HG02870 (cell line): ENCODE data around the gene LARGE1.

Experiments used
- ATAC-seq: cut with Tn5 transposase; IDR thresholded peaks from one replicate; pipeline ENCODE4 v1.9.1; 2021; ENCODE audit warnings: mild to moderate bottlenecking, moderate library complexity; ENCODE audit not compliant: unreplicated experiment

The LARGE1 gene

DNA sequence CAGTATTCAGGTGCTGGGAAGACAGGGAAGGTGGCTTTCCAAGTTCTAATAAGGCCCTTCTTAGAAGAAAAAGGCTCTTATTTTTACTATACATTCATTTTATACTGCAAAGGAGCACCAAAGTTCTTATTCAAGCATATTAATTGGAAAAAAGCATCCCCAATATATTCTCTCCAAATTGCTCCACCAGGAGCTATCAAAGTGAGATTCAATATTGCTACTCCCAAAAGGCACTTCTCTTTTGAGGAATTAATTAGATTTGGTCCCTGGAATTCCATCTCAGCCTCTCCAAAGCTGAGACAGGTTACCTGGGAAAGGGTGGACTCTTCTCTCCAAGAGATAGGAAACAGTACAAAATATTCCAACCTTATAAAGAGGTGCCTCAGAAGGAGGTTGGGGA, 134.1 kb downstream of the LARGE1 start:
- ATAC-seq = no peak

DNA sequence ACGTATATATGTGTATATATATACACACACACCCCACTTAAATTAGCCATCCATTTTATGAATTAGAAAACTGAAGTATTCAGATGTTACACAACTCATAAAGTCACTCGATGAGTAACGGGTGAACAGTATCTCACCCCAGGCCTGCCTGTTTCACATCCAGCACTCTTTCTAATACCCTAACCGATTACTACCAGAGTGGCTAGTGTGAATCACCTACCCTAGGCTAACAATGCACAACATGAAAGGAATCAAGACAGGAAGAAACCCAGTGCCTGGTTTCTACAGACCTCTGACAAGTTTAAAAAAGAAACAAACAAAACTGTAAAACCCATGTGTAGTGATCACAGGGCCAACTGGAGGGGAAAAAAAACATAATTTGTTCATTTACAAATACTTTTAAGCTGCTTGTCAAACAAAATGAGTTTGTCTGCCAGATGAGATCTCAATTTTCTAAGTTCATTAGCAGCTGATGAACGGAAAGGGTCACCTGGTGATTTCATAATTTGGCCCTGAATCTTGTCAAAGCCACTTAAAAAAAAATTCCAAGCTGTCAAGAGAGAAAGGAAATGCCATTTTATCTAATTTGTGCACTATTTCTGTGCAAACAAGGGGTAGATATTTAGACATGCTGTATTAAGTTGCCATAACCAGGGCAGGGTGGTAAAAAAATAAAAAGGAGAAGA, 134.8 kb downstream of the LARGE1 start:
- ATAC-seq = peak; percentile 41

DNA sequence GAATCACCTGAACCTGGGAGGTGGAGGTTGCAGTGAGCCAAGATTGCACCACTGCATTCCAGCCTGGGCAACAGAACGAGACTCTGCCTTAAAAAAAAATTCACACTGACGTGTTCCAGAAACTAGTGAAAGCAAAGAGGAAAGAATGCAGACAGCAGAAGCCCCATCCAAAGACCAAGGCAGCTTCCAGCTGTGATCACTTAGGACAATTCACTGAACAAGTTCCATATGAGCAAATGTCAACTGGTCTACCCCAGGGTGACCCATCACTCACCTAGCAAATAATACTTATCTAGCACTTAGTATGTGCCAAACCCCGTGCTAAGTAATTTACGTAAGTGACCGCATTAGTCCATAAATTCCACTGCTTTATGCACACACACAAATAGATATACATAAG, 138.9 kb downstream of the LARGE1 start:
- no peak for ATAC-seq

DNA sequence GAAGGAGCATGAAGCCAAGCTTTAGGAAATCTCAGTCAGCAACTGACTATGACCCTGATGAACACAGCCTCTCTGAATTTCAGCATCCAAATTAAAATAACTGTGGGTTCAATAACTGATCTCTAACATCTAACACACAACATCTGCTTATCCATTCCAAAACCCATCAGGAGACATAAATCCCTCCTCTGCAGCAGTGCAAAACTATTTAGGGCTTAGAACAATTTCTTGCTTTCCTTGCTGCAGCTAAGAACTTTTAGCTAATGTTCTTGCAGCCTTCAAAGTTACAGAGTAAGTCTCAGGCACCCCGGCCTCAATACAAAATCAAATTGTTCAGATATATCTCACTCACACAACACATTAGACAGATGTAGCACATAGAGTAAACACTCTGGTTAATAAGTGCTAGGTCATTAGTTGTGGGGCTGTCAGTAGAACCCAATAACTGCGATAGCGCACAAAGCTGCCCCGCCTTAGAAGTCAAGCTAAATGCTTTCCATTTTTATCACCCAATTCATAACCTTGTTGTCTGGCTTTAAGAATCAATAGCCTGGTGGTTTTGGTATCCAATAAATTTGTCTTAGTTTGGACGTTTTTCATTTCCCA, 139.6 kb downstream of the LARGE1 start:
- ATAC-seq = no peak

DNA sequence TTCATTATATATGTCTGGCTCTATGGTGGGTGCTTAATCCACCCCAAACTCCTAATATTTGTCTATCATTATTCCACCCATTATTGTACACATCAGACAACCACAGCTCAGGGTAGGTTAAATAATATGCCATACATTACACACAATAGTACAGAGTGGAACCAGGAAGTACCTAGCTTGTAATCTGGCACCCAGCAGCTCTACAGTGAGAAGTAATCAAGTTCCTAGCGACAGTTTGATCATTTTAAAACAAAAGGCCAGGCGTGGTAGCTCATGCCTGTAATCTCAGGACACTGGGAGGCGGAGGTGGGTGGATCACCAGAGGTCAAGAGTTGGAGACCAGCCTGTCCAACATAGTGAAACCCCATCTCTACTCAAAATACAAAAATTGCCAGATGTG, 141.0 kb downstream of the LARGE1 start:
- ATAC-seq = no peak

DNA sequence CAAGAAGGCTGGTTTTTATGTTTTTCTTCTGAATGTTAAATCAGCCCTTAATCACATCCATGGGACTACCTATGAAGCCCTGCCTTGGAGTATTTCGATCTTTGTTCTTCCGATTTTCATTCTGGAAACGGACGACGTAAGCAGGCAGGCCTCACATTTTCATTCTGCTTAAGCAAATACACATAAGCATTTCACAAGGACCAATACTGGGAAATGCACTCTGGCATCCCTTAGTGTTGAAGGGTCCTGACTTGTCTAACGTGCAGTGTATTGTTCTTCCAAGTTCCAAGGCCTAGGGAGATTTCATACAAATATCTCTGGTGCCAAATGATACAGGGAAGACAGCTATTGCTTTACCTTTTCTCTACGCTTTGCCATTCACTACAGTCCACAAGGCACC, 143.8 kb downstream of the LARGE1 start:
- ATAC-seq = no peak

DNA sequence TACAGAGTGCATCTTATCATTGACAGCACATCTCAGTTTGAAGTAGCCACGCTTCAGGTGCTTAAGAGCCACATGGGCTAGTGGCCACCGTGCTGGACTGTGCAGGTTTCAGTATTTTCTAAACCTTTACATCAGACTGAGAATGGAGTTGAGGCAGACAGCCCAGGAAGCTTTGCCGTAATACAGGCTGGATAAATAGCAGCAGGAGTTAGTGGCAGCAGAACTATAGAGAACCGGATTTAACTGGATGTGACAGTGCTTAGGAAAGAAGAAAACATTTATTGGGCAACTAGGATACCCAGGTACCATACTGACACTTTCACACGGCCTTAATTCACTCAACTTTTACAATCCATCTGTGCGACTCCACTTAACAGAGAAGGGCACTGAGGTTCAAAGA, 145.5 kb downstream of the LARGE1 start:
- no peak for ATAC-seq

DNA sequence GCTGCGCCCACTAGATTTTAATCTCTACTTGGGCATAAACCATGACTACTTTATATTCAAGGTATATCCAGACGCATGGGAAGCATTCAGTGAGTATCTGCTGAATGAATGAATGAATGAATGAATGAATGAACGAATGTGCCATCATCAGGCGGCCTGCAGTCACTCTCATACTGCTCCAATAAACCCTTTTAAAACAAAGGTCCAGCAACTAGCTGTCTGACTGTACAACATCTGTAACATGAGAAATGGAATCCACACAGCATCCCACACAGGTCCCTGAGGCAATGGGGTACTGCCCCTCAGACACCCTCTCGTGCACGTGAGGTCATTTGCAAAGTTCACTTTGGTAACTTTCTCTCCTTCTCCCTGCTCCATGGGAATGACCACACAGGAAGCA, 147.5 kb downstream of the LARGE1 start:
- no peak for ATAC-seq

DNA sequence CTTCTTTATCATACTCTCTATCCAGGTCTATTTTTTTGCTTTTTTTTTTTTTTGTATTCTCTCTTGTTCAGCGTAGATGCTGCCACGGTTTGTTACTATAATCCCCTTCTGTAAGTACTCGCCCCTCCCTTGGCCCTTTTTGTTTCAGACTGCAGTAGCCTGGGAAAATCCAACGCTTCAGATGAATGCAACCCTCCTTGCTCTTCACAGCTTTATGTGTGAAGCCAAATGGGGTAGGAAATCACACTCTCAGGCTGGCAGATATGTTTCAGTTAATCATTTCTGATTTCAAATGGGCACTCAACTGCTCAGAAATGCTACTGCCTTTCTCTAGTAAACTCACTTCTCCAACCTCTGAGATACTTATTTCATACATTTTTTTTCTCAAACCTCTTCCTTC, 149.1 kb downstream of the LARGE1 start:
- ATAC-seq = no peak

DNA sequence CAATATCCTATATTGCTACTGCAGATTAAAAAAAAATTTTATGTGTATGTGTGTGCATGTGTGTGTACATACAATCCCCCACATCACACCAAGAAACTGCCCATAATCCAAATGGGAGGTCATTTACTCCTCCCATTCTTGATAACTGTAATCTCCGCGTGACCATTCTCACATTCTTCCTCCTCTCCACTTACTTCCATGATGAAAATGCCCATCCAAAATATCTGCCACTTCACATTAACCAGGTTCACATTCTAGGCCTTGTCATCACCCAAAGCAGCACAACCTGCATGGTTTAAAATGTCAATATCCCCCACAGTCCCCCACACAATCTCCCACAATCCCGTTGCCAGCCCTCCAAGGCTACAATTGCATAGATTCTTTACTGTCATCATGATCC, 149.6 kb downstream of the LARGE1 start:
- no peak for ATAC-seq

DNA sequence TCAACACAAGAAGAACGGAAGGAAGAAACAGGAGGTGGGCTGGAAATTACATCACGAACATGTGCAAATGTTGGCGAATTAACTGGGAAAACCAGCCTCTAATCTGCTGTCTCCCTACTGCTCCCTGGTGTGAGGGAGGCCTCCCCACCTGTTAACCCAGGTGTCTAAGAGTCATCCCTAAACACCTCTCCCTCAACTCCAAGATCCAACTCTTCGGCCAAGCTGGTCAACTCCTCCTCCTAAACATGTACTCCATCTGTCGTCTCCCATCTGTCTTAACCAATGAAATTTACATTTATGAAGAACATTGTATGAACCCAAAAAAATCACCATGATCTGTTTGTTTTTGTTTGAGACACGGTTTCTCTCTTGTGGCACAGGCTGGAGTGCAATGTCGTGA, 154.2 kb downstream of the LARGE1 start:
- ATAC-seq = no peak

DNA sequence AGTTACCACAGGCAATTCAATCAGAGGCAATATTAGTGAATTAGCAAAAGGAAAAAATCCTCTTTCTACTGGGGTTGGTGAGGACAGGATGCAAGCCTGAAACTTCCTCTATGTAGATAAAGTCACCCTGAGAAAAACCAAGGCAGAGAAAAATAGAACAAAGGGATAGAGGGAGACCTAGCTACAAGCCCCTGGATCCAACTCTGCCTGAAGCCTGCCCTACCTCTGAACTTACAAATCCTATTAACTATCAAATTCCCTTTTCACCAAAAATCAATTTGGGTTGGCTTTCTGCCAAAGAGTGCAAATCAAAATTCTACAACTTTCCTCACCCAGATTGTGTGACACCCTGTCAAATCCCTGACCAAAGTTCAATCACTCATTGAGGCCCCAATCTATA, 161.3 kb downstream of the LARGE1 start:
- ATAC-seq = no peak

DNA sequence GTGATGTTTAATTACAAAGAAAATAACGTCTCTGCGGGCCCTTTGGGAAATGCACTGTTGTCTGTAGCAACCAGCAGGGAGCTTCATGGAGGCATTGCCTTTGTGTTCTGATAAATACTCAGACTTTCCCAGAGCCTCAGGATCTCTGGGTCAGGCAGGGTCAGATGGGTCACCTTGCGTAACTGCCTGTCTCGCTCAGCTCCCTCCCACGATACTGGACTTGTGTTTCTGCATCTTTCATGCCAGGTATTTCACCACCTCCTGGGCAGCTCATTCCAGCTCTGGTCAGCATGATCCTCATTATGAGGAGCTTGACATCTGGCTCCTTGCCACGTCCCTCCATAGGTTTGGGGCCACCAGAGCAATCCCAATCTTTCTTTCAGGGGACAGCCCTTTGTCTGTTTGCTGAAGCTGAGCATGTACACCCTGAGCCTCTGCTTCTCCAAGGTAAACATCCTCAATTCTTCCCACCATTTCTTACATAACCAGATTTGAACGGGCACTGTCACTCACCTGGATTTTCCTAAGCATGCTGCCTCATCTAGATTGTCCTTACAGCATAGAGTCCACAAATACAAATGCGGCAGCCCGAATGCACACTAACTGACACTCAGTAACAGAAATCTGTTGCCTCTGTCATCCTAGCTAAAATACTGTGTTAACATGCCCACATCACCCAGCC, 162.3 kb downstream of the LARGE1 start:
- ATAC-seq = no peak

DNA sequence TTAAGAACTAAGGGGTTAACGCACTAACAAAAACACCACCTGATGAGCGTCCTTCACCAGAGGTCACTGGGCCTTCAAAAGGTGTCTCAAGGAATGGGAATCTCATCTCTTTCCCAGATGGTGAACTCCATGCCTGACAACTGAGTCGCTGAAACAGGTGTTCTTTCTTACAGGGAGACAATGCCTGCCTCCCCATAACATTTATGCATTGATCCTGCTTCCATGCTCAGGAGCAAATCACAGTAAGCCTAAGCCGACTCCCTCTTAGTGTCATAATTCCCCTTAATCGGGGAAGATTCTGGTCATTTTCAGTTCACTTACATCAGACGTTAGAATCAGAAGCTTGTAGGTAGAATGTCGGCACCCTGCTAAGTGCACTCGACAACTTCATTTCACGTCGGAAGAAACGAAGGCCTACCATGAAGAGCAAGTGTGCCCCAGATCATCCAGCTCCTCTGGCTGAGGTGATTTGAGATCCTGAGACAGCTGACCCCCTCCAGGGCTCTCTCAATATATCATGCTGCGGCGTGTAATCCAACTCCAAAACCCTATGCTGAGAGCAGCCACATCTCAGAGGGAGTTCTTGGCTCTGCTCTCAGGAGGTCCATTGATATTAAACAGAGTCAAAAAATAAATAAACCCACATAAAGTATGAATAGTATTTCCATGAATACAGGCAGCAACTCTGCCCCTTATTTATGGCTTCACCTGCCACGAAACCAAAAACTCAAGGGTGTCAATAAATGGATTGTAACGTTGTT, 163.1 kb downstream of the LARGE1 start:
- ATAC-seq = no peak

DNA sequence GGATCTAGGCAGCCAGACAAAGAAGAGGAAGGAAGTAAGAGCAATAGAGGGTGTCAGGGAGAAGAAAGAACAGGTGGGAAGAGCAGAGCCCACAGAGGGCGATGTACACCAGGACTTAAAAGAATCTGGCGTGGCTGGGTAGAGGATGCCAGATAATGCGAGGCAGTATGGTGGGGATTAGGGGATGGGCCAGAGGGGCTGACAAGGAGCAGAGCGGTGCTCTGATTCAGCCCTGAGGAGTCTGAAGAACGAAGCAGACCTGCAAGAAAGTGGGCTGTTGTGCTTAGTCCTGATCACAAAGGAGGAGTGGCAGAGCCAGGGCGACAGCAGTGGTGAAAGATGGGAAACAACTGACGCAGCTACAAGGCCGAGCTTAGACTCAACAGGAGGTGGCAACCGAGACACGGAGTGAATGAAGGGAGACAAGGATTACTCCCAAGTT, 163.7 kb downstream of the LARGE1 start:
- ATAC-seq = no peak

DNA sequence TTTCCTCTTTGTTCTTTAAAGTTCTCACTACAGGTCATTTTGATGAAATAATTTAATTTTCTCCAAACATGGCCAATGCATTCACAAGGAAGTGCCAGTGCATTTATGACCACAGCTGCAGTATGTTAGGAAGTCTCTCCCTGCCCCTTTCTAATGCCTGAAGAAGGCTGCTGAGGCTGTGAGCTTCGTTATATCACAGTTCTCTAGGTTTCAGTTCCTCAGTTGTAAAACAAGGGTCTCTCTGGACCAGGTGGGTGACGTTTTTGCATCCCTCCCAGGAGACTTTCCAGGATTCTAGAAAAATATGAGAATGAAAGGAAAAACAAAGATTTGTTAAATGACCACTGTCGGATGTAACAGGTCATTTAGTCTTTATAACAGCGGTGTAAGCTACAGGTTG, 171.6 kb downstream of the LARGE1 start:
- no peak for ATAC-seq

DNA sequence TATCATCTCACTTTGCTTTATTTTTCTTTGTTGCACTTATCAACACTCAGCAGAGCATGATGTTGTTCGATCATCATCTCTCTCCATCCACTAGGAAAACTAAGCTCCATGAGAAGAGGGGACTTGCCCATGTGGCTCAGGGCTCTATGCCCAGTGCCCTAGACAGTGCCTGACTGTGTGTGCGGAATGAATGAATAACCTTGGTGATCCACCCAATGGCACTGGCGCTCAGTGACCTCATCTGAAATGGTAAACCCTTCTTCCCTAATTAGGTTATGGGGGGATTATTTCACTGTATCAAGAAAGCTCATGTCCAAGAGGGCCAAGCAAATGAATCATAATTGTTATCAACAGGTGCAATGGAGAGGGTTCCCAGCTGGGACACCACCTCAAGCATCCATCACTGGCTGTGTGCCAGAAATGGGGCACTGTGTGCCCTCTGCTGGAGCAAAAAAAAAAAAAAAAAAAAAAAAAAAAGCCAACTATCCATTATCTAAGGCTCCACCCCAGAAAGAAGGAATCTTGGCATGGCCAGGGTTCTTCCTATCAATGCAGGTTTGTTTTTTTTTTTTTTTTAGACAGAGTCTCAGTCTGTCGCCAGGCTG, 172.6 kb downstream of the LARGE1 start:
- no peak for ATAC-seq

DNA sequence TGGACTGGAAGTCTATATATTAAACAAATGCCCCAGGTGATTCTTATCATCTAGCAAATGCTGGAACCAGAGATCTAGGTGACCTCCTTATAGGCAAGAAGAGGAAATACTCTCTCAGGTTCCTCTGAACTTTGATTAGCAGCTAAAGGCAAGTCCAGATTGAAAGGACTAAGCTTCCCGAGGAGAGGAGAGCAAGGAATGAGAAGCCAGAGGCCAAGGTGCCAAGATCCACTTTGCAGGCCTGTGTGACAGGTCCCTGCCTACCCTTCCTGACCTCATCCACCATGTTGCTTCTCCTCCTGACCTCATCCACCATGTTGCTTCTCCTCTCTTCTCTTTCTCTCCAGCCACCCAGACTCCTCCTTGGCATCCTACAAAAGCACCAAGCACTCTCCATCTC, 173.2 kb downstream of the LARGE1 start:
- ATAC-seq = no peak

DNA sequence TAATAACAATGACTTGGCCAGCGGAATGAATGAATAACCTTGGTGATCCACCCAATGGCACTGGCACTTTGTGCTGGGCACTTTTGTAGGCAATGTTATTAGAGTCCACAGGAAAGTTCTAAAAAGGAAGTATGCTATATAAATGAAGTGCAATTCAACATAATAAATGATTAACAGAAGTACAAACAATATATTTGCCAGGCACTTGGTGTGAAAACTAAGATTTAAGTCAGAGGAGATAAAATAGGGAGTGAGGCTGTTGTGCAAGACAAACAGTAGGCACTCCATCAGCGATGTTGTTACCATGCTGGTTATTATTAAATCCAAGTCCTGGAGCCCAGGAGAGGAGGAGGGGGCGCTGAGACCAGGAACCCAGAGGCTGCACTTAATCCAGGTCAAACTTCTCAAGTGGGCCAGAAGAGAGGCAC, 173.8 kb downstream of the LARGE1 start:
- ATAC-seq = no peak

DNA sequence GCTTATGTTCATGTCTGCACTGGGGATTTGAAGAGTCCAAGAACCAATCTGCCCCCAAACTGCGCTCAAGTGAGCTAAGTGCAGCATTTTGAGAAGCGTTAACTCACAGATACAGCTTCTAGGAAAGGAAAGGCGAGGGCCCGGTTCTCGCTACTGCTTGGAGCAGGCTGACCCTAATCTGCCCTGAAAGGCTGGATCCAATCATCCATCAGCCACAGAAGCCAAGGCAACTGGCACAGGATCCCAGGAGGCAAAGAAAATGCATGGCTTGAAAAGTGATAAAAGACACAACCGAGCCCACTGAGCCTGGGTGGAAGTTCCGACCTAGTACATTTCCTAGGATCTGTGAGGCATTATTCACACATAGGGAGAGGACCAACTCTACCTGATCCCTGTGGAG, 174.8 kb downstream of the LARGE1 start:
- ATAC-seq = no peak

DNA sequence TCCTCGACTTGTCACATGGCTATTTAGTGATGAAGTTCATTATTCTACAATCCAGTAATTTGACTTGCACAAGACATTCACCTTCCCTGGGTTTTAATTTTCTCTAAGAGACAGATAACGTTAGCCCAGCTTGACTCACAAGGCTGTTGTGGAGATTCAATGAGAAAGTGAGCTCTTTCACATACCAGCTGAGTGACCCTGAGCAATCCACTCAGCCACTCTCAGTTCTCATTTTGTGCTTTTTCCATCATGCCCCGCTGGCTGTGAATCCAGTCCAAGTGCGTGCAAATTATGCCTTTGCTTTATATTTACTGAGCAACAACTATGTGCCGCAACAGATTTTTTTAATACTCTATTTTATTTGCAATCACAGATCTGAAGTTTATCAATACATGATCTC, 176.5 kb downstream of the LARGE1 start:
- peak; percentile 68 for ATAC-seq
